HepG2 (cell line): ENCODE measurements around the gene CST4. TPM values are rescaled to one million over a fixed set of nuclear protein-coding genes. Genes with fewer than 3 reads are reported as not detected.

Source experiments
- CBX5 ChIP-seq: sonication (generic); formaldehyde crosslinking; IDR thresholded peaks from 2 replicates; pipeline ENCODE4 v1.4.0; 2020; ENCODE audit warnings: missing genetic modification reagents, borderline replicate concordance
- CEBPG ChIP-seq: IDR thresholded peaks from 2 replicates; pipeline ENCODE4 v1.6.1; 2016
- HNRNPL ChIP-seq: fragments of 200-400 bp; formaldehyde crosslinking; IDR thresholded peaks from 2 replicates; pipeline ENCODE4 v1.6.1; 2017; ENCODE audit warnings: mild to moderate bottlenecking, low read depth, low read length
- HOXA3 ChIP-seq: sonication (generic); formaldehyde crosslinking; IDR thresholded peaks from 2 replicates; pipeline ENCODE4 v1.5.0; 2020; ENCODE audit warnings: missing genetic modification reagents
- IKZF5 ChIP-seq: IDR thresholded peaks from 2 replicates; pipeline ENCODE4 v1.6.1; 2018; ENCODE audit warnings: missing genetic modification reagents, mild to moderate bottlenecking, missing compliant biosample characterization
- MTF1 ChIP-seq: sonication (generic); formaldehyde crosslinking; IDR thresholded peaks from 2 replicates; pipeline ENCODE4 v1.5.0; 2020; ENCODE audit warnings: missing genetic modification reagents
- MYC ChIP-seq: sonication (generic); formaldehyde crosslinking; IDR thresholded peaks from 2 replicates; pipeline ENCODE4 v1.9.0; 2021; ENCODE audit warnings: missing genetic modification reagents, borderline replicate concordance
- NFKBIZ ChIP-seq: IDR thresholded peaks from 2 replicates; pipeline ENCODE4 v1.6.1; 2018; ENCODE audit warnings: missing genetic modification reagents, missing compliant biosample characterization
- RXRB ChIP-seq: IDR thresholded peaks from 2 replicates; pipeline ENCODE4 v1.6.1; 2016; ENCODE audit warnings: borderline replicate concordance, missing genetic modification reagents, missing compliant biosample characterization
- SYNCRIP ChIP-seq: fragments of 200-400 bp; formaldehyde crosslinking; IDR thresholded peaks from 2 replicates; pipeline ENCODE4 v1.6.1; 2018; ENCODE audit warnings: mild to moderate bottlenecking, low read depth, low read length; ENCODE audit not compliant: insufficient read depth
- TBX2 ChIP-seq: sonication (generic); formaldehyde crosslinking; IDR thresholded peaks from 2 replicates; pipeline ENCODE4 v1.5.0; 2020; ENCODE audit warnings: missing genetic modification reagents, mild to moderate bottlenecking, borderline replicate concordance
- TEAD3 ChIP-seq: optimal IDR thresholded peaks from 2 replicates; pipeline ENCODE3; 2016; ENCODE audit warnings: borderline replicate concordance
- TERF1 ChIP-seq: sonication (generic); formaldehyde crosslinking; IDR thresholded peaks from 2 replicates; pipeline ENCODE4 v1.8.0; 2022; ENCODE audit warnings: mild to moderate bottlenecking, missing genetic modification reagents, moderate library complexity
- TFE3 ChIP-seq: IDR thresholded peaks from 2 replicates; pipeline ENCODE4 v1.6.1; 2016
- THAP11 ChIP-seq: IDR thresholded peaks from 2 replicates; pipeline ENCODE4 v1.6.1; 2016; ENCODE audit warnings: missing biosample characterization, missing genetic modification reagents
- THAP8 ChIP-seq: sonication (generic); formaldehyde crosslinking; IDR thresholded peaks from 2 replicates; pipeline ENCODE4 v1.5.1; 2020; ENCODE audit warnings: missing genetic modification reagents, mild to moderate bottlenecking, borderline replicate concordance
- YY1 ChIP-seq: IDR thresholded peaks from 2 replicates; pipeline ENCODE4 v1.6.1; 2011; ENCODE audit warnings: low read length, low read depth, moderate library complexity, mild to moderate bottlenecking; ENCODE audit not compliant: insufficient read depth, insufficient replicate concordance
- ZBTB38 ChIP-seq: sonication (generic); formaldehyde crosslinking; IDR thresholded peaks from 2 replicates; pipeline ENCODE4 v1.5.1; 2020; ENCODE audit warnings: mild to moderate bottlenecking, missing genetic modification reagents
- ZFP36L2 ChIP-seq: sonication (generic); formaldehyde crosslinking; IDR thresholded peaks from 2 replicates; pipeline ENCODE4 v1.4.0; 2020; ENCODE audit warnings: missing genetic modification reagents
- ZNF333 ChIP-seq: sonication (generic); formaldehyde crosslinking; IDR thresholded peaks from 2 replicates; pipeline ENCODE4 v1.4.0; 2020; ENCODE audit warnings: mild to moderate bottlenecking, missing genetic modification reagents, borderline replicate concordance
- ZNF441 ChIP-seq: sonication (generic); formaldehyde crosslinking; IDR thresholded peaks from 2 replicates; pipeline ENCODE4 v1.7.0; 2021; ENCODE audit warnings: missing genetic modification reagents, borderline replicate concordance
- ZNF687 ChIP-seq: sonication (generic); formaldehyde crosslinking; IDR thresholded peaks from 2 replicates; pipeline ENCODE4 v1.5.1; 2020; ENCODE audit warnings: mild to moderate bottlenecking, missing genetic modification reagents, moderate library complexity
- ZNF720 ChIP-seq: sonication (generic); formaldehyde crosslinking; IDR thresholded peaks from 2 replicates; pipeline ENCODE4 v1.4.0; 2020; ENCODE audit warnings: missing genetic modification reagents
- polyA plus RNA-seq, 8 experiments: library from polyadenylated mRNA; depleted of rRNA in 3 of 8; stranded (reverse) in 7 of 8; unstranded in 1 of 8; fragments of >200 nt; fragmentation: Illumina TruSeq in 4 of 8; extraction: Trizol in 4 of 8; gene quantifications; 2 replicates each; pipeline versions ENCODE4 v1.2.1 to v1.2.3, GENCODE V29; 2011 to 2016; ENCODE audit warnings: low read depth in 4 of 8, missing spikeins in 1 of 8, mixed read lengths in 1 of 8; ENCODE audit not compliant: insufficient read depth in 1 of 8
- total RNA-seq, 5 experiments: library from RNA; depleted of rRNA; stranded (reverse); fragments of >200 nt; fragmentation: Illumina TruSeq; extraction: Trizol; gene quantifications; 2 replicates each; pipeline ENCODE4 v1.2.3, GENCODE V29; 2016; ENCODE audit warnings: low read depth in 1 of 5

The CST4 gene
- total and polyA plus RNA-seq, 2 of the 13 experiments (the other 11 are each of a cell fraction or from before 2014, with no cell fraction given) = not detected

- TF ChIP-seq TFE3 (0 out of 2 replicates have a peak, but pooled peaks have one; percentile 16), TERF1 (CRISPR knock-in tag) (no peak), TBX2 (peak; percentile 43; the same call in 1 of the 2 replicates), YY1 (no peak), HOXA3 (CRISPR knock-in tag) (peak; percentile 71; the same call in 1 of the 2 replicates), RXRB (CRISPR knock-in tag) (0 out of 2 replicates have a peak, but pooled peaks have one; percentile 11), IKZF5 (no peak), THAP11 (CRISPR knock-in tag) (no peak), HNRNPL (peak; percentile 79), CBX5 (0 out of 2 replicates have a peak, but pooled peaks have one; percentile 52), ZNF720 (CRISPR knock-in tag) (0 out of 2 replicates have a peak, but pooled peaks have one; percentile 45), MTF1 (CRISPR knock-in tag) (no peak), ZBTB38 (CRISPR knock-in tag) (peak; percentile 82), CEBPG (CRISPR knock-in tag) (0 out of 2 replicates have a peak, but pooled peaks have one; percentile 3), TEAD3 (peak; percentile 31), ZNF333 (CRISPR knock-in tag) (no peak), THAP8 (CRISPR knock-in tag) (no peak), MYC (CRISPR knock-in tag) (peak; percentile 44; the same call in 1 of the 2 replicates), ZNF441 (no peak), SYNCRIP (no peak), ZNF687 (CRISPR knock-in tag) (peak; percentile 71), NFKBIZ (CRISPR knock-in tag) (no peak), ZFP36L2 (CRISPR knock-in tag) (no peak)
Measured at GRCh38 chr20:23657202-23657601, 31.6 kb downstream of the CST4 start (continued).
